T47D (cell line): Measurements from ENCODE around the gene RNF39.

Experiments
- DNase-seq, 2 experiments: peaks; one replicate each; pipeline versions ENCODE4 v3.0.0 to v3.0.0-alpha.2; 2011 to 2012; ENCODE audit warnings: low read depth in 1 of 2, low spot score in 1 of 2
- JUND ChIP-seq: IDR thresholded peaks from 2 replicates; pipeline ENCODE4 v1.6.1; 2012; ENCODE audit warnings: low read depth
- in situ Hi-C: cut with HindIII; loops from 2 replicates; pipeline ENCODE4 v1.10.0; 2016; ENCODE audit warnings: low sequenced_read_pairs, low pct_unique_long_range_greater_than_20kb

RNF39 gene

GRCh38 chr6:30066082-30066481 is 9.5 kb downstream of the RNF39 start:
- in situ Hi-C loops, result no loop called here
- no peak for TF ChIP-seq JUND
- no peak for DNase-seq

DNA sequence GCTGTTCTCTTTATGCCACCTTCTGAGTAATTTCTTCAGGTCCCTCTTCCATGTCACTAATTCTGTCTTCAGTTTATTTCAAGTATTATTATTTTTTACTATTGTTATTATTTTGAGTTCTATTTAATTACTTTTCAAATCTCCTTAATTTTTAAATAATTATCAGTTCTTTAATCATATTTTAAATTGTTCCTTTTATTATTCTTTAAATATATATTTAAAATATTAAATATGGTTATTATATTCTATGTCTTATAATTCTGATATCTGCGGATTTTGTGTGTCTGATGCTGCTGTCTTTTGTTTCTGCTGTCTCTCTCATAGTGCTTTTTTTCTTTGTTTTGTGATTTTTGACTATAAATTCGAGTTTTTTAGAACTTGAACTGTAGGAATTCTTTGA is 12.3 kb downstream of the RNF39 start:
- no peak for DNase-seq
- TF ChIP-seq JUND, result no peak
- in situ Hi-C loops, result no loop called here

DNA sequence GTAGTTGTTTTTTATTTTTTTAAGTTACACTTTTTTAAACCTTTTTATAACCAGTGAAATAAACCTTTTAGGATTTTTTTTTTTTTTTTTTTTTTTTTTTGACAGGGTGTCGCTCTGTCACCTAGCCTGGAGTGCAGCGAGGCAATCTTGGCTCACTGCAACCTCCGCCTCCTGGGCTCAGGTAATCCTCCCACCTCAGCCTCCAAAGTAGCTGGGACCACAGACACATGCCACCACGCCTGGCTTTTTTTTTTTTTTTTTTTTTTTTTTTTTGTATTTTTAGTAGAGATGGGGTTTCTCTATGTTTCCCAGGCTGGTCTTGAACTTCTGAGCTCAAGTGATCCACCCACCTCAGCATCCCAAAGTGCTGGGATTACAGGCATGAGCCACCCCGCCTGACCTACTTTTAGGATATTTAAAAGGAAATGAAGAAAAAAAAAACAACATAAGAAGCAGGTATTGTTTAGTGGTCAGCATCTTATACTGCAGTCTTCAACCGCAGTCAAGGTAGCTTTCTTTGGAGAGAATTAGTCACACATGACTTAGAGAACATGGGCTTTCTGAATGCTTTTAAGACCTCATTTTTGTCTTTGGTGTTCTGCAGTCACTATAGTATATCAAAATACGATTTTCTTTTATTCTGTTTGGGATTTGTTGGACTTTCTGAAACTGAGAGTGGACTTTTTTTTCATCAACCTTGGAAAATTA is 12.9 kb downstream of the RNF39 start:
- no peak for DNase-seq
- in situ Hi-C loops, result no loop called here
- no peak for TF ChIP-seq JUND

GRCh38 chr6:30061858-30062458 is 13.6 kb downstream of the RNF39 start:
- in situ Hi-C loops, result no loop called here
- TF ChIP-seq JUND, result no peak
- DNase-seq, result peak in 1 of 2 experiments; percentile 34

GRCh38 chr6:30061092-30061857 is 14.3 kb downstream of the RNF39 start, which contains the start of gene POLR1H:
Gene POLR1H (plus strand): TSS chr6:30061265. CDS start chr6:30061525, 260 bp downstream.
- no peak for TF ChIP-seq JUND
- in situ Hi-C loops, result no loop called here
- DNase-seq, result peak; percentile 81 to 98

- in situ Hi-C loops, result no loop called here
- DNase-seq, result no peak
- no peak for TF ChIP-seq JUND
Observed at GRCh38 chr6:30060606-30061091, 14.9 kb downstream of the RNF39 start.

GRCh38 chr6:30055513-30055912 is 20.1 kb downstream of the RNF39 start:
- TF ChIP-seq JUND, result no peak
- in situ Hi-C loops, result no loop called here
- DNase-seq, result no peak

- TF ChIP-seq JUND, result no peak
- DNase-seq, result no peak
- in situ Hi-C loops, result no loop called here
Observed at GRCh38 chr6:30053682-30054081, 21.9 kb downstream of the RNF39 start.

GRCh38 chr6:30047220-30047619 is 28.3 kb downstream of the RNF39 start:
- in situ Hi-C loops, result no loop called here
- no peak for DNase-seq
- TF ChIP-seq JUND, result no peak

- no peak for DNase-seq
- in situ Hi-C loops, result no loop called here
- TF ChIP-seq JUND, result no peak
Observed at GRCh38 chr6:30044630-30045029, 30.9 kb downstream of the RNF39 start.

- no peak for TF ChIP-seq JUND
- in situ Hi-C loops, result no loop called here
- no peak for DNase-seq
Observed at GRCh38 chr6:30043744-30044143, 31.8 kb downstream of the RNF39 start.

DNA sequence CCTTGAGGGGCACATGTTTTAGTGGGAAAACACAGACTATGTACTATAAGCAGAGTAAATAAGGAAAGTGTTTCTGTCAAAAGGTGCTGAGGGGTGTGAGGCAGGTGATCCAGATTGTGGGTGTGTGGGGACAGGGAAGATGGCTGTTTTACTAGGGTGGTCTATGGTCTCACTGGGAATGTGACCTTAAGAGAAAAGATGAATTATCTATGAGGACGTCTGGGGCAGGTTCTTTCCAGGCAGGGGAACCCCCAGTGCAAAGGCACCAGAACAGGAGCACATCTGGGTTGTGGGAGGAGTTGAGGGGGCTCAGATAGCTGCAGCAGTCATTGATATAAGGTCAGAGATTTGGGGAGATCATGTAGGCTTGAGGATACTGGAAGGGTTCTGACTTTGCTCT is 32.7 kb downstream of the RNF39 start:
- DNase-seq, result no peak
- no peak for TF ChIP-seq JUND
- in situ Hi-C loops, result no loop called here

GRCh38 chr6:30042476-30042875 is 33.1 kb downstream of the RNF39 start:
- TF ChIP-seq JUND, result no peak
- DNase-seq, result no peak
- in situ Hi-C loops, result no loop called here
